NCI-H69 (cell line): ENCODE results near the gene F7.
"Not testable (repeated sequence)": the region's sequence is repeated elsewhere in the genome, so short reads cannot be mapped to it uniquely, and the experiment has no call there.

Experiments
- DNase-seq: peaks from one replicate; lab custom pipeline; 2025; lab: John Stamatoyannopoulos, UW

F7 gene

DNA sequence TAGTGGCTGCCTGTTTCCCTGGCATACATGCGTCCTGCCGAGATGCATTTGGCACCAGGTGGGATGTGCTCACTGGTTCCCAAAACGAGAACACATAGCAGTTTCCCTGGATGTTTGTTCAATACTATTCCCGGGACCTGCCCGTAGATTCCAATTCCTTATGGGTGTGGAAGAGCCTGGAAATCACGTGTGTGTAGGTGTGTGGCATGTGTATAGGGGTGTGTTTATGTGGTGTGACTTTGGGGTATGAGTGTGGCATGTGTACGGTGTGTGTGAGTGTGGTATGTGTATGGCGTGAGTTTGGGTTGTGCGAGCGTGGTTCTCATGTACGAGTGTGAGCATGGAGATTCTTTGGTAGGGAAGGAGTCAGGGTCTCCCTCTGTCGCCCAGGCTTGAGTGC lies 2.9 kb upstream of the F7 start:
- DNase-seq: no peak

DNA sequence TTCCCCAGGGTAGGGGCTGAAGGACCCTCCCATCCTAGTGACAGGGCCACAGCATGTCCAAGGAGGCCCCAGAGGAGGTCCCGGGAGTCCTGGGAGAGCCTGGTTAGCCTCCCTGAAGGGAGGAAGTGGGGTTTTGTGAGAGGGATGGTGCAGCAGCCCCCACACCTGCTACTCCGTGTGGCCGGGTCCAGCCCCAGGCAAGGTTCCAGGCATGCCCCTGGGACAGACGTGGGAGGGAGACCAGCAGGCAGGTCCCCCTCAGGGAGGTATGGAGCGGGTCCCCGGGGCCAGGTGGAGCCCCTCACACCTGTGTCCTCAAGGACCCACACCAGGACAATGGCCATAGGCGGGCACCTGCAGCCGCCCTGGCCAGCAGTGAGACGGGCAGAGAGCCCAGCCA lies 1.9 kb upstream of the F7 start:
- no peak for DNase-seq

DNA sequence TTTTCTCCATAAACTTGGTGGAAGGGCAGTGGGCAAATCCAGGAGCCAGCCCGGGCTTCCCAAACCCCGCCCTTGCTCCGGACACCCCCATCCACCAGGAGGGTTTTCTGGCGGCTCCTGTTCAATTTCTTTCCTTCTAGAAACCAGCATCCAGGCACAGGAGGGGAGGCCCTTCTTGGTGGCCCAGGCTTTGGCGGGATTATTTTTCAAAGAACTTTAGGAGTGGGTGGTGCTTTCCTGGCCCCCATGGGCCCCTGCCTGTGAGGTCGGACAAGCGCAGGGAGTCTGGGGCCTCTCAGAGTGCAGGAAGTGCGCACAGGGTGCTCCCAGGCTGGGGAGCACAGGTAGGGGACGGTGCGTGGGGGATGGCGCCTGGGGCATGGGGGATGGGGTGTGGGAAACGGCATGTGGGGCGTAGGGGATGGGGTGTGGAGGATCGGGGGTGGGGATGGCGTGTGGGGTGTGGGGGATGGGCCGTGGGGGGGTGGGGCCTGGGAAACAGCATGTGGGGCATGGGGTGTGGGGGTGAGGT lies 396 bp downstream of the F7 start:
- DNase-seq: no peak

DNA sequence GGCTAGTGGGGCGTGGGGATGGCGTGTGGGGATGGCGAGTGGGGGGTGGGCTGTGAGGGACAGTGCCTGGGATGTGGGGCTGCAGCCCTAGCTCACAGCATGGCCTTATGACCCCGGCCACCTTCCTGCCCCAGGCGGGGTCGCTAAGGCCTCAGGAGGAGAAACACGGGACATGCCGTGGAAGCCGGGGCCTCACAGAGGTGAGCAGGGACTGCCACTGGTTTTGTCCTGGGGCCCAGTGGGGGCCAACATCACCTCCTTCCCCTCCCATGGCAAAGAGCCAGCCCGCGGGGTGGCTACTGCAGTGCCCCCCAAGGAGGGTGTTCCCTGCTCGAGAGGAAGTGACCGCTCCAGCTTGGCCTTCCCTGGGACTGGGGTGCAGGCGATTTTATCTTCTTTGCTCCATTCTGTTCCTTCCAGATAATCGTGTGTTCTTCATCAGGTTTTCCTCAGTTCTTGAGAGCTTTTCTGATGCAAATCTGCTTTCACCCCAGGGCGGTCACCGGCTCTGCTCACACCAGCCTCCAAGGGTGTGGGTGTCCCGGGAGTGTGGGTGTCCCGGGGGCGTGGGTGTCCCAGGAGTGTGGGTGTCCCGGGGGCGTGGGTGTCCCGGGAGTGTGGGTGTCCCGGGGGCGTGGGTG lies 1.2 kb downstream of the F7 start:
- DNase-seq: peak; percentile 31

DNA sequence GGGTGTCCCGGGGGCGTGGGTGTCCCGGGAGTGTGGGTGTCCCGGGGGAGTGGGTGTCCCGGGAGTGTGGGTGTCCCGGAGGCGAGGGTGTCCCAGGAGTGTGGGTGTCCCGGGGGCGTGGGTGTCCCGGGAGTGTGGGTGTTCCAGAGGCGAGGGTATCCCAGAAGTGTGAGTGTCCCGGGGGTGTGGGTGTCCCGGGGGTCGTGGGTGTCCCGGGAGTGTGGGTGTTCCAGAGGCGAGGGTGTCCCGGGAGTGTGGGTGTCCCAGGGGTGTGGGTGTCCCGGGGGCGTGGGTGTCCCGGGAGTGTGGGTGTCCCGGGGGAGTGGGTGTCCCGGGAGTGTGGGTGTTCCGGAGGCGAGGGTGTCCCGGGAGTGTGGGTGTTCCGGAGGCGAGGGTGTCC lies 2.9 kb downstream of the F7 start:
- DNase-seq: not testable (repeated sequence)

DNA sequence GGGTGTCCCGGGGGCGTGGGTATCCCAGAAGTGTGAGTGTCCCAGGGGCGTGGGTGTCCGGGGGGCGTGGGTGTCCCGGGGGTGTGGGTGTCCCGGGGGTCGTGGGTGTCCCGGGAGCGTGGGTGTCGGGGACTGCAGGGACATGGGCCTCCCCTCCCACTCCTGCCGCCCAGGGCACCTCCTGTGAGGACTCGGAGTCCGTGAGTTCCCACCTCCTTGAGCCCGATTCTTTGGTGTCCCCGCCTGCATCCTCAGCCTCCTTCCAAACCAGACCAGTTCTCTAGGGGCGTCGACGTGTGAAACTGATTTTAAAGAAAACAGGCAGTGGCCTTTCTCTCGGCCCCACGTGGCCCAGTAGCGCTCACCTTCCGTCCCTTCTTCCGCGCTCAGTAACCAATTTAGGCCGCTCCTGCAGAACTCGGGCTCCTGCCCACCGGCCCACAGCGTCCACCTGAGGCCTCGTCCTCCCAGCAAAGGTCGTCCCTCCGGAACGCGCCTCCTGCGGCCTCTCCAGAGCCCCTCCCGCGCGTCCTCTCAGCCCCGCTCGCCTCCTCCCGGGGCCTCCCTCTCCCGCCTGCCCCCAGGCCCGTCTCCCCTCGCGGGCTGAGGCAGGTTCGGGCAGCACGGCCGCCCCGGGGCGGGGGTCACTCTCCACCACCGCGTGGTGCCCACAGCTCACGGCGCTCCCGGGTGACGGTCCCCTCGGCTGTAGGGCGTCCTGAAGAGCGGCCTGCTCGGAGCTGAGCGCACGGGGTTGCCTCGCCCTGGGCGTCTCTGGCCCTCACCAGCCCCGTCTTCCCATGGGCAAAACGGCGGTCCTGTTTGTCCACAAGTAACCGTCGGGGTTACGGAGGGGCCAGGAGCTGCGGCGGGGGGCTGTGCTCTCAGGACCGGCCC lies 3.8 kb downstream of the F7 start:
- DNase-seq: peak; percentile 34

DNA sequence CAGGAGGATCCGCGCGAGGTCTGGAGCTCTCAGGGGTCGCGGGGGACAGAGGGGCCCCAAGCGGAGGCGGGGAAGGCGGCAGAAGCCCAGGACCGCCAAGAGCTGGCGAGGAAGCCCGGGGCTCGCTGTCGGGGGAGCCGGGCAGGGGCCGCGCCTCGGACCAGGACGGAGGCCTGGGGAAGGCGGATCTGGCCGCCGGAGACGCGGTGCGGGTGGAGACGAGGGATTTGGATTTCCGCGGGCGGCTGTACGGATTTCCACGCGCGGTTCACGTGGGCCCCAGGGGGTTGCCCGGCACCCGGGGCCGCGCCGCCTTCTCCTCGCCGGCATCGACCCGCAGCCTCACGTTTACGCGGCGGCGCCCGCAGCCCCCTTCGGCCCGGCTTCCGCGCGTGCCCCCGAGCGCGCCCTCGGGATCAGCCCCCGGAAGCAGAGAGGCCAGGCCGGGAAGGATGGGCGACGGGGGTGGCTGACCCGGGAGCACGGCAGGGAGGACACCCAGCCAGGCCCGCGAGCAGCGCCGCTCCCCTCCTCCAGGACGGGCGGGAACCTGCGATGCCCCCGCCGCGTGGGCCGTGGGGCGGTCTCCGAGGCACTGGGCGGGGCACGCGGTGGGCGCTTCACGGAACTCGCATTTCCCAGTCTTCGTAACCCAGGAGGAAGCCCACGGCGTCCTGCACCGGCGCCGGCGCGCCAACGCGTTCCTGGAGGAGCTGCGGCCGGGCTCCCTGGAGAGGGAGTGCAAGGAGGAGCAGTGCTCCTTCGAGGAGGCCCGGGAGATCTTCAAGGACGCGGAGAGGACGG lies 4.7 kb downstream of the F7 start:
- peak; percentile 42 for DNase-seq

DNA sequence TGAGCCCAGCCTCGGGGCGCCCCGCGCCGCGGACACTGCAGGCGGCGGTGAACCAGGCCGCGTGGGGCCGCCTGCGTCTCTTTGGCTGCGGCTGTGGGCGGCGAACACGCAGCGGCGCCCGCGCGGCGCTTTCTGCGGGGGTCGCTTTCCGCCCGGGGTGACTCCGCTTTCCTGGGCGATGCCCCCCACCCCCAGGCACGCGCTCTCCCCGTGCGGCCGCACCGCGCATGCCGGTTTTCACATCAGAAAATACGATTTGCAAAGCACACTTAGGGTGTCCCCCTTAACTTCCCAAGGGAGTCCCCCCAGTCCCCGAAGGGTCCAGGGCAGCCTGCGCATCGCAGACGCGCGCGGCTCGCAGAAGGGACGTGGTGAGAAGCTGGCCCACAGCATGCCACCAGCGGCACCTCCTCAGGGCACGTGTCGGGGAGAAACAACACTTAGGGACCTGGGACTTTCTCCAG lies 5.3 kb downstream of the F7 start:
- DNase-seq: no peak

DNA sequence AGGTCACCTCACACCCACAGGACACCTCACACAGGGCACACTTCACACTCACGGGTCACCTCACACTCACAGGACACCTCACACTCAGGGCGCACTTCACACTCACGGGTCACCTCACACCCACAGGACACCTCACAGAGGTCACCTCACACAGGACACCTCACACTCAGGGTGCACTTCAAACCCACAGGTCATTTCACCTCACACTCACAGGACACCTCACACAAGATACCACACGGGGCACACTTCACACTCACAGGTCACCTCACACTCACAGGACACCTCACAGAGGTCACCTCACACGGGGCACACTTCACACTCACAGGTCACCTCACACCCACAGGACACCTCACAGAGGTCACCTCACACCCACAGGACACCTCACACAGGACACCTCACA lies 6.2 kb downstream of the F7 start:
- not testable (repeated sequence) for DNase-seq

DNA sequence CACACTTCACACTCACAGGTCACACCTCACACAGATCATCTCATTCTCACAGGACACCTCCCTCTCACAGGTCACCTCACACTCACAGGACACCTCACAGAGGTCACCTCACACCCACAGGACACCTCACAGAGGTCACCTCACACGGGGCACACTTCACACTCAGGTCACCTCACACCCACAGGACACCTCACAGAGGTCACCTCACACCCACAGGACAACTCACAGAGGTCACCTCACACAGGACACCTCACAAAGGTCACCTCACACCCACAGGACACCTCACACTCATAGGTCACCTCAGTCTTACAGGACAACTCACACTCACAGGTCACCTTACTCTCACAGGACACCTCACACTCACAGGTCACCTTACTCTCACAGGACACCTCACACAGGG lies 6.9 kb downstream of the F7 start:
- DNase-seq: not testable (repeated sequence)

DNA sequence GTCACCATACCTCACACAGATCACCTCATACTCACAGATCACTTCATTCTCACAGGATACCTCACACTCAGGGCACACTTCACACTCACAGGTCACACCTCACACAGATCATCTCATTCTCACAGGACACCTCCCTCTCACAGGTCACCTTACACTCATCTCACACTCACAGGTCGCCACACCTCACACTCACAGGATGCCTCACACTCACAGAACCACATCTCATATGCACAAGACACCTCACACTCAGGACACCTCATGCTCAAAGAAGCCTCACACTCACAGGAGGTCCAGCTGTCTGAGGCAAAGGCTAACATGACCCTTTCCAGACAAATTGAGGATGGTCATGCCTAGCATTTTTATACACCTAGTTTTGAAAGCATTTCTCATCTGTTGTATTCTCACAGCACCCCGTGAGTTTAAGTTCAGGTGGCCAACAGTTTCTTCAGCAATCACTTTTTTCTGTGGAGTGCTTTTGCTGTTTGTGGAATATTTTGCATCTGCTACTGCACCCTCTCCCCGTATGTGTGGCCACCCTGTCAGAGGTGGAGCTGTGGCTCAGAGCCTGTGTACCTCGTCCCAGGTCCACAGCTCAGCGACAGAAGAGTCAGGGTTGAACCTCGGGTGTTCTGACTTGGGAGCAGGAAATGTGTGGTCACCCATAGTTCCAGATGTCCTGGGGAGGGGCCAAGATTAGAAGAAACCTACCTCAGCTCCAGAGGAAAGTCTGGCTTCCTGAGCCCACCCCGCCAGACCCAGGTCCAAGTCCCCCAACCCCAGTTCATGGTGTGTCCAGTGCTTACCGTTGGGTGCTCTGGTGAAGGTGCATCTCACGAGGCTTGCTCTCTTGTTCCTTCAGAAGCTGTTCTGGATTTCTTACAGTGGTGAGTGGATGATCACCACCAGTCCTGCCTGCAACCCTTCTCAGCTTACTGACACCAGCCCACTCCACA lies 7.6 kb downstream of the F7 start:
- DNase-seq: no peak

DNA sequence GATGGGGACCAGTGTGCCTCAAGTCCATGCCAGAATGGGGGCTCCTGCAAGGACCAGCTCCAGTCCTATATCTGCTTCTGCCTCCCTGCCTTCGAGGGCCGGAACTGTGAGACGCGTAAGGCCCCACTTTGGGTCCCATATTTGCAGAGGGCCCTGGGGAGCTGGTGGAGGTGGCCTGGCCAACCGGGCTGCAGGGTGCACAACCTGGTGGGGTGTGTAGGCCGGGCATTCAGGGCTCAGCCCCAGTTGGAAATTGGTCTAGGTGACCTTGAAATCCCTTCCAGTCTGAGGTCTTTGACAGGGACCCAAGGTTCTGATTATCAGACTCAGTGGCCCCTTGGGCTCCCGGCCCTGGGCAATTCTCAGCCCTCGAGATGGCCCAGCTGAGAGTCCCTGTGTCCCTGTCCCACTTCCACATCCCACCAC lies 8.3 kb downstream of the F7 start:
- no peak for DNase-seq

DNA sequence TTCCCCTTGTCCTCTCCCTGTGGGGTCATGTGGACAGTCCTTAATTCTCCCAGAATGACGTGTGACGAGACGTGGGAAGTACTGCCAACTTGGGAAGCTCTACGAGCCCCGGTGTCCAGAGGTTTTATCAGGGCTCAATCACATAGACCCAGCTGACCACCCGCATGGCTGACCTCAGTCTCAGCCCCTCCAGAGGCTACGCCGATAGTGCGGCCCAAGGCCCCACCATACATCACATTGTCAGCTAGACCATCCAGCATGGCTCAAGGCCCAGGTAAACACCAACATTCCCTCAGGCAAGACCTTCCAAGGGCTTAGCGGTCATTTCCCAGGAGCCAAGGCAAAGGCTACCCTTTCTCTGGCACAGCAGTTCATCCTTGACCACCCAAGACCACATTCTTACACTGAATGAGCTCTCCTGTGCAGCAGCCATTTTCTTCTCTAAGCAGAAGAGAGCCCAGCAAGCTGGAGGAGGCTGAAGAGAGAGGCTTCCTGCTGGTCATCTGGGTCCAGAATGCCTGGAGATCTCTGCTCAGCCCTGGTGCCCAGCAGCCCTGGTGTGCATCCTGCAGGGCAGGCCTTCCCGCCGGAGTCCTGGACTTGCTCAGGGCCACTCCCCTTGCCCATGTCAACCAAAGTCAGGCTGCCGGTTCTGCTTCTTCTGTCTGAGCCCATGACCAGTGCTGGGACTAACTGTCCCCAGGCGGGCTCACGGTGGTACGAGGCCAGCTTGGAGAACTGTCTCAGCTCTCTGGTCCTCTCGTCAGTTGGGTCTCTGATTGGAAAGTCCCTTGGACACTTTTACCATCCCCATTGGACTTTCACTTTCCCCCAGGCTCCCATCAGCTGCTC lies 9.1 kb downstream of the F7 start:
- DNase-seq: no peak

DNA sequence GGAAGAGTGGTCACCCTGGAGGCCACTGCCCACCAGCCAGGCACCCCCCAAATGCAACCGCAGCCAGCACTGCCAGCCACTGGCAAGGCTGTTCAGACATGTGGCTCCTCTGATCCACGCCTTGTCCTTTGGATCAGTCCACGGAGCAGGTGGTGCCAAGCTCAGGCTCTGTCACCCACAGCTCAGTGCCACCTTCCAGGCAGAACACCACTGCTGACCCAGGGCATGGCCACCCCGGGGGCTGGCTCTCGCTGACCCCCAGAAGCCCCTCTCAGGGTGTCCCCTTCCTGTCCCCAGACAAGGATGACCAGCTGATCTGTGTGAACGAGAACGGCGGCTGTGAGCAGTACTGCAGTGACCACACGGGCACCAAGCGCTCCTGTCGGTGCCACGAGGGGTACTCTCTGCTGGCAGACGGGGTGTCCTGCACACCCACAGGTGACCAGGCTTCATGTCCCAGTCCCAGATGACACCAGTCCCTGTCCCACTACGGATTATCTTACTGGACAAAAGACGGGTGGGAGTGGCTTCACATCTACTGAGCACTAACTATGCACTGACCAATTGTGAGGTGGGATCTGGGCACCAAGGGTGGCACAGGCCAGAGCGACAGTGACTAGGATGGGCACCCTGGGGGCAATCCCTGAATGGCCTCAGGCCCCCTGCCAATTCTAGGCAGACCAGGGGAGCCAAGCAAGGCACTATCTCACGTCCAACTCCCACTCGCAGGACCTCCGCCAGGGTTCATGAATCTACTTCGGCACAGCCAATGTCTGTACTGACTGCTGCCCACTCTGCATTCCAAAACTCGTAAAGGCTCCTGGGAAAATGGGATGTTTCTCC lies 10.0 kb downstream of the F7 start:
- DNase-seq: no peak

DNA sequence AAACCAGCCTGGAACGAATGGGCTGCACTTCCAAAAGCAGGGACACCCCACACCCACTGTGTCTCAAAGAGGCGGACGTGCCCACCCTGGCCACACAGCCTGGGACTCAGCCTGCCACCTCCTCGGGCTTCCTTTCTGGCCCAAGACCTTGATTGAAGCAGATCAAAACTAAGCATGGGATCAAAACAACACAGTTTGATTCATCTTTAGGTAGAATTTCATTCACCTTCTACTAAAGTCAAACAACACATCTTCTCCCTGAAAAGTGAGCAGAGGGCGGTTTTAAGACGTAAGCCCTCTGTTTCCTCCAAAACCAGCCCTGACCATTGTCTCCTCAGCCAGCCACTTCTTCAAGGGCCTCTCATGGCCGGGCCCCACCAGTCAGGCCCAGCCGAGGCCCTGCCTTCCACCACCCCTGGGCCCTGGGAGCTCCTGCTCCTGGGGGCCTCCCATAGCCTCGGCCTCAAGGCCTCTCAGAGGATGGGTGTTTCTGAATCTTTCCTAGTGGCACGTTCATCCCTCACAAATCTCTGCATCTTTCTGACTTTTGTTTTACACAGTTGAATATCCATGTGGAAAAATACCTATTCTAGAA lies 10.7 kb downstream of the F7 start:
- no peak for DNase-seq

DNA sequence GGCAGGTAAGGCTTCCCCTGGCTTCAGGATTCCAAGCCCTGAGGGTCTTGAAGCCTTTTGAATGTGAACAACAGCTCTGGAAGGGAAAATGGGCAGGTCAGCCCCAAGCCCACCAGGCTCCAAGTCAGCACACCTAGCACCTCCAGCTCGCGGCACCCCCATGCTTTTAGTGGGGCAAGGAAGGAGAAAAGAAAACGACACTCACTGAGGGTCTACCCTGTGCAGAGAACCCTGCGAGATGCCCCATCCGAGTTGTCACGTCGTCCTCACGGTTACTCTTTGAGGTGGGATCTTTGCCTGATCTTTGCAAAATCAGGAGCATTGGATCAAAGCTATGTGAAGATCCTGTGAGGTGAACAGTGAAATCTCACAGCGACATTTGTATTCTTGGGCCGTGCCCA lies 11.3 kb downstream of the F7 start:
- DNase-seq: no peak

DNA sequence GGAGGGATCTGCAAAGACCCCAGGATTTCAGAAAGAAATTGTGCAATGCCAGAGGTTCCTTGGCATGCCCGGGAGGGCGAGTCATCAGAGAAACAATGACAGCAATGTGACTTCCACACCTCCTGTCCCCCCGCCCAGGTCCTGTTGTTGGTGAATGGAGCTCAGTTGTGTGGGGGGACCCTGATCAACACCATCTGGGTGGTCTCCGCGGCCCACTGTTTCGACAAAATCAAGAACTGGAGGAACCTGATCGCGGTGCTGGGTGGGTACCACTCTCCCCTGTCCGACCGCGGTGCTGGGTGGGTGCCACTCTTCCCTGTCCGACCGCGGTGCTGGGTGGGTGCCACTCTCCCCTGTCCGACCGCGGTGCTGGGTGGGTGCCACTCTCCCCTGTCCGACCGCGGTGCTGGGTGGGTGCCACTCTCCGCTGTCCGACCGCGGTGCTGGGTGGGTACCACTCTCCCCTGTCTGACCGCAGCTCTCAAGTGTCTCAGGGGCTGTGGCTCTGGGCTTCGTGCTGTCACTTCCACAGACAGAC lies 11.8 kb downstream of the F7 start:
- no peak for DNase-seq

DNA sequence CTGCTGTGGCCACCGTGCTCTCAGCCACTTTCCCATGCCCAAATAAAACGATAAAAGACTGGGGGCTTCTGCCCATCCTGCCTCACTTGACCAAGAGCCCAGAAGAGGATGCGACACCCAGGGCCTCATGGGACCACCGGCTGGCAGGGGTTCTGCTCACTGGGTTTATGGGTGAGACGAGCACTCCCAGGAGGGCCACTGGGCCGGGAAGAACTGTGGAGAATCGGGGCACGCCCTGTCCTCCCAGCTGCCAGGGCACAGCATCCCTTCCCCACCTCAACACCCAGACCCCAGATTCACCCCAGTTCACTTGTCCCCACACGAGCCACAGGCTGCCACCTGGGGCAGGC lies 12.3 kb downstream of the F7 start:
- DNase-seq: no peak
